H1 (cell line): ENCODE measurements around the gene TEAD1.

Experiments used
- CTCF ChIP-seq, 3 experiments: IDR thresholded peaks; 1 replicate in 2 of 3; 2 replicates in 1 of 3; pipeline versions ENCODE4 v1.5.1 to v1.6.1; 2011; ENCODE audit warnings: low read length in 3 of 3, mild to moderate bottlenecking in 3 of 3, inconsistent platforms in 2 of 3, low read depth in 1 of 3, moderate library complexity in 1 of 3; ENCODE audit not compliant: insufficient read depth in 1 of 3; ENCODE audit errors: control extremely low read depth in 1 of 3
- MAX ChIP-seq: IDR thresholded peaks from 2 replicates; pipeline ENCODE4 v1.6.1; 2012; ENCODE audit warnings: inconsistent platforms
- POLR2A ChIP-seq, 2 experiments: IDR thresholded peaks; 1 replicate in 1 of 2; 2 replicates in 1 of 2; pipeline ENCODE4 v1.6.1; 2011; ENCODE audit warnings: low read depth in 2 of 2, low read length in 2 of 2, mild to moderate bottlenecking in 2 of 2; ENCODE audit errors: control extremely low read depth in 1 of 2
- POU5F1 ChIP-seq: IDR thresholded peaks from 2 replicates; pipeline ENCODE4 v1.6.1; 2011; ENCODE audit warnings: low read depth, mild to moderate bottlenecking, low read length, moderate library complexity
- SUZ12 ChIP-seq: fragments of 200-600 bp; sonication (generic); IDR thresholded peaks from 2 replicates; pipeline ENCODE4 v1.6.1; 2012; ENCODE audit warnings: mild to moderate bottlenecking, inconsistent platforms, low read length, moderate library complexity, mixed read lengths
- TCF12 ChIP-seq: IDR thresholded peaks from 2 replicates; pipeline ENCODE4 v1.6.1; 2011; ENCODE audit warnings: low read depth, mild to moderate bottlenecking, low read length

- TF ChIP-seq POU5F1: no peak
- no peak for TF ChIP-seq CTCF (IDR thresholded peaks at IDR 0.05; ENCODE audit: control extremely low read depth in 1 of 3, insufficient read depth in 1 of 3, low read depth in 1 of 3, low read length in 3 of 3)
- TF ChIP-seq TCF12: no peak
- no peak for TF ChIP-seq MAX
- TF ChIP-seq SUZ12: no peak
- no peak for TF ChIP-seq POLR2A (IDR thresholded peaks at IDR 0.05; ENCODE audit: control extremely low read depth in 1 of 2, low read depth in 2 of 2, low read length in 2 of 2)
Measured at GRCh38 chr11:12936200-12936599, 262.0 kb downstream of the TEAD1 start.
